IPS DF 4.7 (cell line): ENCODE data around the gene TEX9.

Experiments
- DNase-seq: peaks from one replicate; pipeline ENCODE4 v3.0.0-alpha.2; 2013; ENCODE audit warnings: low spot score; ENCODE audit errors: extremely low read depth

The TEX9 gene

GRCh38 chr15:56445746-56446145 is 80.5 kb downstream of the TEX9 start:
- DNase-seq = no peak

GRCh38 chr15:56454836-56455235 is 89.6 kb downstream of the TEX9 start:
- no peak for DNase-seq

GRCh38 chr15:56456229-56456628 is 91.0 kb downstream of the TEX9 start:
- no peak for DNase-seq

- DNase-seq = no peak
Observed at GRCh38 chr15:56459096-56459495, 93.9 kb downstream of the TEX9 start.

GRCh38 chr15:56460071-56460470 is 94.8 kb downstream of the TEX9 start:
- no peak for DNase-seq

- no peak for DNase-seq
Observed at GRCh38 chr15:56460947-56461346, 95.7 kb downstream of the TEX9 start.

- peak; percentile 84 for DNase-seq
Observed at GRCh38 chr15:56464893-56465520, 99.8 kb downstream of the TEX9 start, which contains the start of gene MNS1. TSS of gene MNS1 (minus strand) at chr15:56465137. CDS start at chr15:56464972, 165 bp downstream.

GRCh38 chr15:56467616-56468015 is 102.4 kb downstream of the TEX9 start:
- no peak for DNase-seq

GRCh38 chr15:56468401-56468800 is 103.2 kb downstream of the TEX9 start:
- no peak for DNase-seq

- DNase-seq = no peak
Observed at GRCh38 chr15:56469483-56469882, 104.3 kb downstream of the TEX9 start.

- DNase-seq = no peak
Observed at GRCh38 chr15:56471440-56472069, 106.3 kb downstream of the TEX9 start.

- DNase-seq = no peak
Observed at GRCh38 chr15:56472278-56472677, 107.1 kb downstream of the TEX9 start.

- DNase-seq = no peak
Observed at GRCh38 chr15:56473017-56473416, 107.8 kb downstream of the TEX9 start.

- DNase-seq = no peak
Observed at GRCh38 chr15:56475351-56475750, 110.1 kb downstream of the TEX9 start.
